Nephron progenitor cell (in vitro differentiated cells): ENCODE measurements around the gene GMEB1.
"Not testable (repeated sequence)": the region's sequence is repeated elsewhere in the genome, so short reads cannot be mapped to it uniquely, and the experiment has no call there.

Experiments used
- DNase-seq: peaks from one replicate; pipeline ENCODE4 v3.0.0; 2021
- H3K27ac Mint-ChIP-seq: 2 replicates; pipeline ENCODE4 v1.8.0; 2021; ENCODE audit warnings: mild to moderate bottlenecking, moderate library complexity, mixed read lengths
- H3K27me3 Mint-ChIP-seq: 2 replicates; pipeline ENCODE4 v1.8.0; 2021; ENCODE audit warnings: mild to moderate bottlenecking, low read depth, mixed read lengths; ENCODE audit not compliant: poor library complexity
- H3K36me3 Mint-ChIP-seq: 2 replicates; pipeline ENCODE4 v1.8.0; 2021; ENCODE audit warnings: low read depth, mixed read lengths
- H3K4me1 Mint-ChIP-seq: 2 replicates; pipeline ENCODE4 v1.8.0; 2021; ENCODE audit warnings: mixed read lengths
- H3K4me3 Mint-ChIP-seq: 2 replicates; pipeline ENCODE4 v1.8.0; 2021; ENCODE audit warnings: mild to moderate bottlenecking, moderate library complexity, mixed read lengths
- H3K9me3 Mint-ChIP-seq: 2 replicates; pipeline ENCODE4 v1.8.0; 2021; ENCODE audit warnings: mild to moderate bottlenecking, moderate library complexity, mixed read lengths
- CTCF ChIP-seq: fragments of 200-600 bp; sonication (generic); IDR thresholded peaks from 2 replicates; pipeline ENCODE4 v1.5.0; 2021; ENCODE audit warnings: antibody characterized with exemption

GMEB1 gene

GRCh38 chr1:28745653-28746173, 77.1 kb downstream of the GMEB1 start:
- Mint-ChIP-seq H3K9me3 (peaks cover 4% of the 10 kb centered on the region), H3K4me3 (peak overlapping the region; percentile 57), H3K4me1 (peaks cover 61% of the 10 kb centered on the region), H3K36me3 (peaks cover 92% of the 10 kb centered on the region), H3K27ac (no peak overlapping the region), H3K27me3 (no peaks in the 10 kb centered on the region)
- no peak for TF ChIP-seq CTCF
- DNase-seq, result no peak

GRCh38 chr1:28750330-28750729, 81.7 kb downstream of the GMEB1 start:
- H3K9me3 Mint-ChIP-seq, result peaks cover 4% of the 10 kb centered on the region
- TF ChIP-seq CTCF, result no peak
- H3K36me3 Mint-ChIP-seq, result peaks cover 77% of the 10 kb centered on the region
- DNase-seq, result no peak
- no peaks in the 10 kb centered on the region for H3K27me3 Mint-ChIP-seq
- H3K27ac Mint-ChIP-seq, result no peak overlapping the region
- H3K4me3 Mint-ChIP-seq, result no peak overlapping the region
- H3K4me1 Mint-ChIP-seq, result peaks cover 36% of the 10 kb centered on the region

- H3K9me3 Mint-ChIP-seq, H3K27me3 Mint-ChIP-seq, H3K27ac Mint-ChIP-seq, DNase-seq, H3K4me3 Mint-ChIP-seq: not testable (repeated sequence)
- Mint-ChIP-seq H3K4me1 (peaks cover 36% of the 10 kb centered on the region), H3K36me3 (peaks cover 72% of the 10 kb centered on the region)
These were observed 82.2 kb downstream of the GMEB1 start for GRCh38 chr1:28750771-28751294.

- no peak for TF ChIP-seq CTCF
- Mint-ChIP-seq H3K4me1 (peaks cover 31% of the 10 kb centered on the region), H3K36me3 (peaks cover 65% of the 10 kb centered on the region), H3K9me3 (peaks cover 4% of the 10 kb centered on the region), H3K27me3 (no peaks in the 10 kb centered on the region), H3K4me3 (no peak overlapping the region), H3K27ac (no peak overlapping the region)
- DNase-seq, result no peak
These were observed 82.9 kb downstream of the GMEB1 start for GRCh38 chr1:28751315-28752060.

- Mint-ChIP-seq H3K27ac (no peak overlapping the region), H3K9me3 (no peaks in the 10 kb centered on the region), H3K4me3 (no peak overlapping the region), H3K36me3 (peaks cover 29% of the 10 kb centered on the region), H3K27me3 (peaks cover 5% of the 10 kb centered on the region), H3K4me1 (peaks cover 15% of the 10 kb centered on the region)
- no peak for DNase-seq
- no peak for TF ChIP-seq CTCF
These were observed 87.1 kb downstream of the GMEB1 start for GRCh38 chr1:28755701-28756100.

GRCh38 chr1:28756846-28757245, 88.3 kb downstream of the GMEB1 start:
- Mint-ChIP-seq H3K27ac (no peak overlapping the region), H3K27me3 (peaks cover 5% of the 10 kb centered on the region), H3K9me3 (no peaks in the 10 kb centered on the region), H3K4me1 (peaks cover 15% of the 10 kb centered on the region), H3K36me3 (peaks cover 27% of the 10 kb centered on the region), H3K4me3 (no peak overlapping the region)
- no peak for TF ChIP-seq CTCF
- no peak for DNase-seq
